ENCODE results near the gene POLE.

The POLE gene

GRCh38 chr12:132673288-132674179 lies 13.6 kb downstream of the POLE start:
- DNase-seq: no peak

GRCh38 chr12:132672678-132673077 lies 14.5 kb downstream of the POLE start:
- DNase-seq: no peak

- DNase-seq: no peak
Observed at GRCh38 chr12:132672116-132672515, 15.0 kb downstream of the POLE start.

- no peak for DNase-seq
Observed at GRCh38 chr12:132669166-132669879, 17.8 kb downstream of the POLE start.

- DNase-seq: no peak
Observed at GRCh38 chr12:132668191-132669088, 18.7 kb downstream of the POLE start.

- no peak for DNase-seq
Observed at GRCh38 chr12:132665794-132666193, 21.3 kb downstream of the POLE start.

- DNase-seq: no peak
Observed at GRCh38 chr12:132665149-132665491, 22.0 kb downstream of the POLE start.

GRCh38 chr12:132664206-132665148 lies 22.7 kb downstream of the POLE start:
- DNase-seq: peak; percentile 61 to 77

- DNase-seq: peak; percentile 31 to 61
Observed at GRCh38 chr12:132662901-132663755, 24.0 kb downstream of the POLE start.

- DNase-seq: no peak
Observed at GRCh38 chr12:132661972-132662371, 25.2 kb downstream of the POLE start.

- no peak for DNase-seq
Observed at GRCh38 chr12:132660996-132661395, 26.1 kb downstream of the POLE start.

- peak; percentile 56 to 74 for DNase-seq
Observed at GRCh38 chr12:132660052-132660451, 27.1 kb downstream of the POLE start.

- DNase-seq: no peak
Observed at GRCh38 chr12:132659146-132659545, 28.0 kb downstream of the POLE start.

- DNase-seq: peak; percentile 88 to 90
Observed at GRCh38 chr12:132658149-132658894, 28.8 kb downstream of the POLE start.

- peak in 1 of 2 experiments; percentile 17 for DNase-seq
Observed at GRCh38 chr12:132657004-132657727, 30.0 kb downstream of the POLE start.

GRCh38 chr12:132653567-132654290 lies 33.4 kb downstream of the POLE start:
- no peak for DNase-seq

- DNase-seq: peak; percentile 72 to 100
Observed at GRCh38 chr12:132651444-132652100, 35.6 kb downstream of the POLE start.
